Putamen (tissue), 1 donor: ENCODE results near the gene DPP8.
"Not testable (repeated sequence)": the region's sequence is repeated elsewhere in the genome, so short reads cannot be mapped to it uniquely, and the experiment has no call there.

Source experiments
- DNase-seq: peaks from one replicate; pipeline ENCODE4 v3.0.0-alpha.2; 2016; ENCODE audit warnings: low spot score

DPP8 gene

DNA sequence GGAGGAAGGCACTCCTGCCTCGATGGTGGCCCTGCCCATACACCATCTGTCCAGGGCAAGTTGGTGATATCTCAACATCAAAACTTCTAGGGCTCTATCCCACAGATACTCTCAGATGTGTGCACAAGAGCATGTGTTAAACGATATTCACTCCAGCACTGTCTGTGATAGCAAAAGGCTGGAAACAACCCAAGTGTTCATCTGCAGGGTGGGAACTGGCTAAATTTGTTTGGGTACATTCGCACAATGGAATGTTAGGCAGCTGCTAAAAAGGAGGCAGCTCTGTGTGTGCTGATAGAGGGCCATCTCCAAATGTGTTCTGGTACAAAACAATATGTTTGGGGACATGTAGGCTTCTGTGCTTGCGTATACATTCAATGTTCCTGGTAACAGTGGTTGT is 114.5 kb downstream of the DPP8 start:
- DNase-seq: no peak

DNA sequence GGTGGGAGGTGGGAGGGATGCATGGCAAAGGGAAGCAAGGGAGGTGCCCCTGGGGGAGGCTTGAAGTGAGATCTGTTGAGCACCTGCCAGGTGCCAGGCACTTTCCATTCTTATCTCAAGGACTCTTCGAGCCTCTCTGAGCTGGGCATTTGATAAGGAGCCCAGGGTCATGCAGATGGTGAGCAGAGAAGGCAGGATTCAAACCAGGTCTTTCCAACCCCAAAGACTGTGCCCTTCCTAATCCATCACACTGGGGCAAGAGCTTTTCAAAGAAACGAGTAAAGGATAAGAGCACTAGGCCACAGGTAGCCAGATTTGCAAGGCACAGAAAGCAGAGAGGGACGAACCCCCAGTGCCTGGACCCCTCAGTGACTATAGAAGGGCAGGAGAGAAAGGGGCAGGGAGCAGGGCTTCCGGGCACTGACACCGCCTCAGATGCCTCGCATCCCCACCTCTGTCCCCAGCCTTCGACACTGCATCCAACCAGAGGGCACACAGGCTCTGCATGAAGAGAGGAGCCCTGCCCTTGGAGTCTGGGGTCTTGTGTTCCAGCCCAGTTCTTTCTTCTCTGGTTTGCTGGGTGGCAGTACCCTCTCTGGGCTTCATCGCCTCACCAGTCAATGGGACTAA is 115.8 kb downstream of the DPP8 start:
- DNase-seq: no peak

DNA sequence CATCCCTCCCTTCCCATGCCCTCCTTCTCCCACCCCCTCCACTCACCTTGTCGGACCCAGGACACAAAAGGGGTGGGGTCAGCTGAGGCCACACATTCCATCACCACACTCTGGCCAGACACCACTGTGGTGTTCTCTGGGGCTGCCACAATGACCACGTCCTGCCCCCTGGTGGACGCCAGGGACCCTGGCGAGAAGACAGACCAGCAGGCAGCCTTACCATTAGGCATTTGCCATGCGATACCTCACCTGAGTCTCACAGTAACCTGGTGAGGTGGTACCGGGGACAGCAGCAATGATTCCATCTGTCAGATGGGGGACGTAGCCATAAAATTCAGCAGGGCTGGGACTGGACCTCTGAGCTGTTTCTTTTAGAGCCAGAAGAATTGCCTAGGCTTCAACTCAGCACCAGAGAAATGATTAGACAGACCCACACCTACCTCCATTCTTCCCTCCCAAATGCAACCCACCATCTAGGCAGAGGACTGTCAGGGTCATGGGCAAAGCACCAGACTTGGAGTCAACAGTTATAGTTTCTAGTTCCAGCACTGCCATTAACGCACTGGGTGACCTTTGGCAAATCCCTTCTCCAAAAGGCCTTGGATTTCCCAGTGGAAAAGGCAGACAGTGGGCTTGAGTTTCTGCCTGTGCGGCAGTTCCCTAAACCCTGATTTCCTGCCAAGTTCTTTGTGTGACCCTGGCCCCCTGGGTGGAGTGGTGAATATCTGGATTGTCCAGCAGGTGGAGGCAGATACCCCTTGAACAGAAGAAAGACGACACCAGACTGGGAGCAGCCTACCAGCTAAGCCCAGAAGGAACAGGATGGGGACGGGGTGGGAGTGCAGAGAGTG is 116.5 kb downstream of the DPP8 start:
- DNase-seq: no peak

- DNase-seq: no peak
These were observed 117.5 kb downstream of the DPP8 start for GRCh38 chr15:65399997-65400396.

DNA sequence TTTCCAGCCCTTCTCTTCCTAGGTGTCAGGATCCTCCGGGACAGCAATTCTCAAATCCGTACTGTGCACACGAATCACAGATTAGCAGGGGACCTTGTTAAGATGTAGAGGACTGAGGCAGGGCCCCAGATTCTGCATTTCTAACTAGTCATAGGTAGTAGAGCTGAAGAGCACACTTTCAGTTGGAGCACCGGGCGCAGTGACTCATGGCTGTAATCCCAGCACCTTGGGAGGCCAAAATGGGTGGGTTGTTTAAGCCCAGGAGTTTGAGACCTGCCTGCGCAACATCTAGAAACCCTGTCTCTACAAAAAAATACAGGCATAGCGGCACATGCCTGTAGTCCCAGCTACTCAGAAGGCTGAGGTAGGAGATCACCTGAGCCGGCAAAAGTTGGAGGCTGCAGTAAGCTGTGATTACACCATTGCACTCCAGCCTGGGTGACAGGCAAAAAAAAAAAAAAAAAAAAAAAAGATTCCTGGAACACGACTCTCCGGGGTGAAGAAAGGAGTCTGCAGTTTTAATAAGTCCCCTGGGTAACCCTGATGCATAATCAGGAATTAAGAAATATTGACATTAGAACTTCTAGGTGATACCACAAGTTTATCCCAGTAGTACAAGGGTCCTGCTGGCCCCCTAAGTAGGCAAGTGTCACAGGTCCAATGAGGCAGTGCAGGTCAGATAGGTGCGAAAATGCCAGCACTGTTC is 118.3 kb downstream of the DPP8 start:
- no peak for DNase-seq

GRCh38 chr15:65398486-65398885 is 119.0 kb downstream of the DPP8 start:
- DNase-seq: not testable (repeated sequence)

GRCh38 chr15:65396965-65397317 is 120.5 kb downstream of the DPP8 start:
- no peak for DNase-seq

DNA sequence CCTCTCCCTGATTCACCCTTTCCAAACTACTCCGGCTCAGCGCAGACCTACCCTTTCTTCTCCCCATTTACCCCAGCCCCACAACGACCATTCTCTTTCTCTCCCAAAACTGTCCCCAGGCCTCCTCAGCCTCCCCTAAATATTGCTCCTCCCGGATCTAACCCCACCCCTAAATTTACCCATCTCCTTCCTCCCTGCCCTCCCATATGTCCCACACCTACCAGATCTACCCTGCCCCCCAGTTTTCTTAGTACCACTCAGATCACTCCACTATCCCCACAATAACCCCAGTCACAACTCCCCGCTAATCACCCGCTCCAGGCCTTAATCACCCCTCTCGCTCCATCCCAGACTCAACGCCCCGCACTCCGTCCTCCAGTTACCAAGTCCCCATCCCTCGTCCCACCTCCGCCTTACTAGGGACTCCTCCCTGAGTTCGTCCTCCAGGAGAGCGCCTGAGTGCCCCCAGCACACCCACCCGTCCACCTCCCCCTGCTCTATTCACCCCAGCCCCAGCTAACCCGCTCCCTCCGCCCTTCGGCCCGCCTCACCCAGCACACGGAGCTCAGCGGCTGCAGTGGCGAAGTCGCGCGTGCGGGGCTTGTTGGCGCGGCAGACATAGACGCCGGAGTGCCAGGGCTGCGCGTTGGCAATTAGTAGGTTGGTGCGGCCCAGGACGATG is 121.1 kb downstream of the DPP8 start:
- no peak for DNase-seq

- DNase-seq: no peak
These were observed 121.8 kb downstream of the DPP8 start for GRCh38 chr15:65395567-65396202.

GRCh38 chr15:65394936-65395335 is 122.6 kb downstream of the DPP8 start:
- no peak for DNase-seq

DNA sequence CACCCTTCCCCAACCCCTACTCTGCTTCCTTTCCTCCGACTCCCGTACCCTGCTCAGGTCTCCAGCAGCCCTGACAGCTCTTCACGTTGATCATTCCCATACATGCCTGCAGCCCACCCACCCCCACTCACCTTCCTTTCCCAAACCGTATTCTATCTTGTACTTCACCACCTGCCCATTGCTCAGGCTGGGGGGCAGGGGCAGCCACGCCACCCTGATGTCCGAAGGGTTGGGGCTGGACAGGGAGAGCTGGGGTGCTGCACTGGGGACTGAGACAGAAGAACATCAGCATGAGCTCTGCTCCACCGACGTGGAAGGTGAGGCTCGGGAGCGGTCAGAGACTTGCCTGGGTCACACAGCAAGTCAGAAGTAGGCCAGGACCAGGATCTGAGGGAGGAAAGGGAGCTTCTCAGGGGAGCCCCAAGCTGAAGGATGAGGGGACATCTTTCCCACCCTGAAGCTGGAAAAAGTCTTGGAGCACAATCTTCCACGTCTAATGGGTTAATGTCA is 123.2 kb downstream of the DPP8 start:
- no peak for DNase-seq

DNA sequence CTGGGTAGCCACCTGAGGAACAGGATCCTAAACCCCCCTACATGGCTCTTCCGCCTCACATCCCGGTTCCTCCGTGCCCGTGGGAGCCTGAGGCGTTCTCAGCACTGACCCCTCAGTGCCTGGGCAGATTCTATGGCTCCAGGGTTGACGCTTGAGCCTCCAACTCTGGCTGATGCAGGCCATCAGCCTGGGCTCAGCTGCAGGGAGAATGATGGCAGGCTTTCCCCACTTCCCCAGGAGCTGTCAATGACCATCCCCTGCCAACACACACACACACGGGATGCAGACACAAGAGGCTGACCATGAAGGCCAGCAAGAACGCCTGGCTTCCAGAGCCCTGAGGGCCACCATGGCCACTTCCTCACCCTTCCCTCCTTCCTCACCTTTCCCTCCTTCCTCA is 123.9 kb downstream of the DPP8 start:
- DNase-seq: no peak

DNA sequence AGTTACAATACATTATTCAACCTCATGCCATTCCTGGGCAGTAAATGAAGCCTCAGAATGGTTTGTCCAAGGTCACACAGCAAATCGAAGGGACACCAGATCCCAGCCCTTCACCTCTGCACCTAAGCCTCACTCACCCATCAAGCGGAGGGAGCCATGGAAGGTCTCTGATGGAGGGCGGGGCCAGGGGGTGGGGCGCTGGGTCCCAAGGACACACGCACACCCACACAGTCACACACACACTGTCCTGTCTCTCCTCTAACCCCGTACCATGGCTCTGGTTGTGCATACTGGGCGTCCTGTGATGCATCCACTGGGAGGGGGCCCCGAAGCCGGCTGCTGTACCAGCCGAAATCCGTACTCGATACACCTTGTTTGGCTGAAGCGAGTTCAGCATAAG is 124.4 kb downstream of the DPP8 start:
- no peak for DNase-seq
